HEK293 (cell line): ENCODE measurements around the gene MTIF2.

Experiments
- CTCF ChIP-seq: fragments of 450-650 bp; formaldehyde crosslinking; IDR thresholded peaks from 2 replicates; pipeline ENCODE4 v1.5.1; 2016; ENCODE audit warnings: missing biosample characterization, missing genetic modification characterization
- ZNF133 ChIP-seq: fragments of 450-650 bp; formaldehyde crosslinking; IDR thresholded peaks from 2 replicates; pipeline ENCODE4 v1.5.1; 2016; ENCODE audit warnings: missing biosample characterization, missing genetic modification characterization
- ZNF138 ChIP-seq: fragments of 450-650 bp; formaldehyde crosslinking; IDR thresholded peaks from 2 replicates; pipeline ENCODE4 v1.5.1; 2016; ENCODE audit warnings: missing biosample characterization, missing genetic modification characterization, borderline replicate concordance

GRCh38 chr2:55204950-55205349 is 64.1 kb downstream of the MTIF2 start:
- TF ChIP-seq ZNF133 = no peak
- no peak for TF ChIP-seq CTCF (tag by site-specific recombination)
- TF ChIP-seq ZNF138 (tag by site-specific recombination) = no peak
